ENCODE measurements around the gene ZNF311.

Gene ZNF311

DNA sequence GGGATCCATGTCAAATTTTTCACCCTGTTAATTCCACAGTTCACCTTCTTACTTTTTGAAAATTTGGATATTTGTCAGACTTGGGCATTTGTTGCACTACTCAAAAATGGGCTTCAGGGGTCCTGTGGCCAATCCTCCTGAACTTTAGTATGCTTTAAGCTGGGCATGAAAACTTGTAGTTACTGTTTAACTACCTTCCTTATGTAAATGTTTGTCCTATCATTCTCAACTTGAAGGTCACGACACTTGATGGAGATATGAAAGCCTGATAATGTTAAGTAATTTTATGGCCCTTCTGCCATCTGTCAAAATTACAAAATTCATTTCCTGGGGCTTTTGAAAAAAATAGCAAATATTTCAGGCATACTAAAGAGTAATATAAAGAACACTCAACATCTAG lies 4.2 kb upstream of the ZNF311 start:
- no peak for TF ChIP-seq REST (IDR thresholded peaks at IDR 0.05; ENCODE audit: low read depth)
- no peak for TF ChIP-seq TEAD4 (IDR thresholded peaks at IDR 0.05)
- no peak for TF ChIP-seq ZBTB7A (IDR thresholded peaks at IDR 0.05; ENCODE audit: low read depth)
- no peak for TF ChIP-seq YY1 (IDR thresholded peaks at IDR 0.05; ENCODE audit: low read depth)
- TF ChIP-seq, protein P1, sequence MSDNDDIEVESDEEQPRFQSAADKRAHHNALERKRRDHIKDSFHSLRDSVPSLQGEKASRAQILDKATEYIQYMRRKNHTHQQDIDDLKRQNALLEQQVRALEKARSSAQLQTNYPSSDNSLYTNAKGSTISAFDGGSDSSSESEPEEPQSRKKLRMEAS (IDR thresholded peaks at IDR 0.05) = no peak
- TF ChIP-seq EP300 (IDR thresholded peaks at IDR 0.05; ENCODE audit: borderline replicate concordance) = no peak
- TF ChIP-seq, protein P2, sequence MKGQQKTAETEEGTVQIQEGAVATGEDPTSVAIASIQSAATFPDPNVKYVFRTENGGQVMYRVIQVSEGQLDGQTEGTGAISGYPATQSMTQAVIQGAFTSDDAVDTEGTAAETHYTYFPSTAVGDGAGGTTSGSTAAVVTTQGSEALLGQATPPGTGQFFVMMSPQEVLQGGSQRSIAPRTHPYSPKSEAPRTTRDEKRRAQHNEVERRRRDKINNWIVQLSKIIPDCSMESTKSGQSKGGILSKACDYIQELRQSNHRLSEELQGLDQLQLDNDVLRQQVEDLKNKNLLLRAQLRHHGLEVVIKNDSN (IDR thresholded peaks at IDR 0.05) = no peak
- no peak for TF ChIP-seq RAD21 (IDR thresholded peaks at IDR 0.05; ENCODE audit: low read depth)
- no peak for TF ChIP-seq FOXM1 (IDR thresholded peaks at IDR 0.05; ENCODE audit: borderline replicate concordance, low read depth)
- TF ChIP-seq EGR1 (IDR thresholded peaks at IDR 0.05) = no peak
- TF ChIP-seq NFIC (IDR thresholded peaks at IDR 0.05) = no peak
- TF ChIP-seq TAF1 (IDR thresholded peaks at IDR 0.05; ENCODE audit: low read depth) = no peak
- no peak for TF ChIP-seq TCF12 (IDR thresholded peaks at IDR 0.05; ENCODE audit: low read depth)
- no peak for TF ChIP-seq CREB1 (IDR thresholded peaks at IDR 0.05; ENCODE audit: low read depth)
- no peak for TF ChIP-seq CEBPB (IDR thresholded peaks at IDR 0.05)

- TF ChIP-seq, protein P1 (IDR thresholded peaks at IDR 0.05) = no peak
- TF ChIP-seq RAD21 (IDR thresholded peaks at IDR 0.05; ENCODE audit: low read depth) = no peak
- TF ChIP-seq YY1 (IDR thresholded peaks at IDR 0.05; ENCODE audit: low read depth) = no peak
- TF ChIP-seq CEBPB (IDR thresholded peaks at IDR 0.05) = no peak
- TF ChIP-seq REST (IDR thresholded peaks at IDR 0.05; ENCODE audit: low read depth) = no peak
- TF ChIP-seq TAF1 (IDR thresholded peaks at IDR 0.05; ENCODE audit: low read depth) = no peak
- TF ChIP-seq EGR1 (IDR thresholded peaks at IDR 0.05) = no peak
- TF ChIP-seq EP300 (IDR thresholded peaks at IDR 0.05; ENCODE audit: borderline replicate concordance) = no peak
- TF ChIP-seq ZBTB7A (IDR thresholded peaks at IDR 0.05; ENCODE audit: low read depth) = no peak
- TF ChIP-seq, protein P2 (IDR thresholded peaks at IDR 0.05) = no peak
- no peak for TF ChIP-seq TEAD4 (IDR thresholded peaks at IDR 0.05)
- no peak for TF ChIP-seq NFIC (IDR thresholded peaks at IDR 0.05)
- TF ChIP-seq CREB1 (IDR thresholded peaks at IDR 0.05; ENCODE audit: low read depth) = no peak
- TF ChIP-seq FOXM1 (IDR thresholded peaks at IDR 0.05; ENCODE audit: borderline replicate concordance, low read depth) = no peak
- TF ChIP-seq TCF12 (IDR thresholded peaks at IDR 0.05; ENCODE audit: low read depth) = no peak
Measured at GRCh38 chr6:29008089-29008488, 3.0 kb upstream of the ZNF311 start.

- TF ChIP-seq NFIC (IDR thresholded peaks at IDR 0.05) = no peak
- no peak for TF ChIP-seq ZBTB7A (IDR thresholded peaks at IDR 0.05; ENCODE audit: low read depth)
- no peak for TF ChIP-seq CEBPB (IDR thresholded peaks at IDR 0.05)
- no peak for TF ChIP-seq CREB1 (IDR thresholded peaks at IDR 0.05; ENCODE audit: low read depth)
Measured at GRCh38 chr6:28996844-28997510, 8.1 kb downstream of the ZNF311 start.

- no peak for TF ChIP-seq CEBPB (IDR thresholded peaks at IDR 0.05)
- no peak for TF ChIP-seq NFIC (IDR thresholded peaks at IDR 0.05)
- no peak for TF ChIP-seq TAF1 (IDR thresholded peaks at IDR 0.05; ENCODE audit: low read depth)
- no peak for TF ChIP-seq RAD21 (IDR thresholded peaks at IDR 0.05; ENCODE audit: low read depth)
- no peak for TF ChIP-seq EGR1 (IDR thresholded peaks at IDR 0.05)
- TF ChIP-seq, protein P2 (IDR thresholded peaks at IDR 0.05) = no peak
- TF ChIP-seq CREB1 (IDR thresholded peaks at IDR 0.05; ENCODE audit: low read depth) = no peak
- TF ChIP-seq YY1 (IDR thresholded peaks at IDR 0.05; ENCODE audit: low read depth) = no peak
- no peak for TF ChIP-seq FOXM1 (IDR thresholded peaks at IDR 0.05; ENCODE audit: borderline replicate concordance, low read depth)
- TF ChIP-seq EP300 (IDR thresholded peaks at IDR 0.05; ENCODE audit: borderline replicate concordance) = no peak
- TF ChIP-seq TEAD4 (IDR thresholded peaks at IDR 0.05) = no peak
- TF ChIP-seq, protein P1 (IDR thresholded peaks at IDR 0.05) = no peak
Measured at GRCh38 chr6:28995093-28995650, 9.9 kb downstream of the ZNF311 start.
